ENCODE data around the gene PCNX1. TPM values are rescaled to one million over a fixed set of nuclear protein-coding genes. Genes with fewer than 3 reads are reported as not detected.
"Not testable (repeated sequence)": the region's sequence is repeated elsewhere in the genome, so short reads cannot be mapped to it uniquely, and the experiment has no call there.

Gene PCNX1
- total RNA-seq, 1 donor from 2014 or later, result 62.5 TPM

- H3K27ac Mint-ChIP-seq (ENCODE audit: unreplicated experiment), result no peak overlapping the region
- no peak for DNase-seq
- no peak overlapping the region for H3K4me3 Mint-ChIP-seq (ENCODE audit: unreplicated experiment)
- H3K4me1 Mint-ChIP-seq (ENCODE audit: low read depth, unreplicated experiment), result peaks cover 1% of the 10 kb centered on the region
- peaks cover 3% of the 10 kb centered on the region for H3K27me3 Mint-ChIP-seq (ENCODE audit: unreplicated experiment)
- H3K36me3 Mint-ChIP-seq (ENCODE audit: unreplicated experiment), result no peaks in the 10 kb centered on the region
- no peak for TF ChIP-seq CTCF (IDR thresholded peaks at IDR 0.05; ENCODE audit: partially characterized antibody, unreplicated experiment)
- H3K9me3 Mint-ChIP-seq (ENCODE audit: unreplicated experiment), result peaks cover 2% of the 10 kb centered on the region
Measured at GRCh38 chr14:71142375-71143038, 235.2 kb downstream of the PCNX1 start.

GRCh38 chr14:71143381-71144290 is 236.4 kb downstream of the PCNX1 start:
- peaks cover 3% of the 10 kb centered on the region for H3K27me3 Mint-ChIP-seq (ENCODE audit: unreplicated experiment)
- no peak overlapping the region for H3K4me3 Mint-ChIP-seq (ENCODE audit: unreplicated experiment)
- peaks cover 1% of the 10 kb centered on the region for H3K4me1 Mint-ChIP-seq (ENCODE audit: low read depth, unreplicated experiment)
- no peak for TF ChIP-seq CTCF (IDR thresholded peaks at IDR 0.05; ENCODE audit: partially characterized antibody, unreplicated experiment)
- no peak for DNase-seq
- no peak overlapping the region for H3K27ac Mint-ChIP-seq (ENCODE audit: unreplicated experiment)
- H3K36me3 Mint-ChIP-seq (ENCODE audit: unreplicated experiment), result peaks cover 5% of the 10 kb centered on the region
- peaks cover 2% of the 10 kb centered on the region for H3K9me3 Mint-ChIP-seq (ENCODE audit: unreplicated experiment)

GRCh38 chr14:71147335-71147734 is 240.1 kb downstream of the PCNX1 start:
- H3K4me1 Mint-ChIP-seq (ENCODE audit: low read depth, unreplicated experiment); H3K27ac Mint-ChIP-seq (ENCODE audit: unreplicated experiment); H3K4me3 Mint-ChIP-seq (ENCODE audit: unreplicated experiment); H3K27me3 Mint-ChIP-seq (ENCODE audit: unreplicated experiment); H3K9me3 Mint-ChIP-seq (ENCODE audit: unreplicated experiment); DNase-seq: not testable (repeated sequence)
- H3K36me3 Mint-ChIP-seq (ENCODE audit: unreplicated experiment), result peaks cover 14% of the 10 kb centered on the region

- Mint-ChIP-seq H3K27ac (ENCODE audit: unreplicated experiment) (no peak overlapping the region), H3K27me3 (ENCODE audit: unreplicated experiment) (no peaks in the 10 kb centered on the region), H3K4me1 (ENCODE audit: low read depth, unreplicated experiment) (no peaks in the 10 kb centered on the region), H3K9me3 (ENCODE audit: unreplicated experiment) (peaks cover 8% of the 10 kb centered on the region), H3K36me3 (ENCODE audit: unreplicated experiment) (peaks cover 14% of the 10 kb centered on the region), H3K4me3 (ENCODE audit: unreplicated experiment) (no peak overlapping the region)
- no peak for DNase-seq
- no peak for TF ChIP-seq CTCF (IDR thresholded peaks at IDR 0.05; ENCODE audit: partially characterized antibody, unreplicated experiment)
Measured at GRCh38 chr14:71148627-71149026, 241.4 kb downstream of the PCNX1 start.

GRCh38 chr14:71150737-71151136 is 243.5 kb downstream of the PCNX1 start:
- peaks cover 8% of the 10 kb centered on the region for H3K9me3 Mint-ChIP-seq (ENCODE audit: unreplicated experiment)
- H3K4me3 Mint-ChIP-seq (ENCODE audit: unreplicated experiment), result no peak overlapping the region
- TF ChIP-seq CTCF (IDR thresholded peaks at IDR 0.05; ENCODE audit: partially characterized antibody, unreplicated experiment), result no peak
- peaks cover 18% of the 10 kb centered on the region for H3K36me3 Mint-ChIP-seq (ENCODE audit: unreplicated experiment)
- DNase-seq, result no peak
- H3K27ac Mint-ChIP-seq (ENCODE audit: unreplicated experiment), result no peak overlapping the region
- no peaks in the 10 kb centered on the region for H3K4me1 Mint-ChIP-seq (ENCODE audit: low read depth, unreplicated experiment)
- H3K27me3 Mint-ChIP-seq (ENCODE audit: unreplicated experiment), result no peaks in the 10 kb centered on the region
